NOMO-1 treated with dmso at 0.1 percent for 144 hours (cell line): ENCODE measurements around the gene GALNT7.
"Not testable (repeated sequence)": the region's sequence is repeated elsewhere in the genome, so short reads cannot be mapped to it uniquely, and the experiment has no call there.

Experiments
- DNase-seq: peaks from one replicate; lab custom pipeline; 2025; ENCODE audit not compliant: unreplicated experiment; lab: John Stamatoyannopoulos, UW

The GALNT7 gene

DNA sequence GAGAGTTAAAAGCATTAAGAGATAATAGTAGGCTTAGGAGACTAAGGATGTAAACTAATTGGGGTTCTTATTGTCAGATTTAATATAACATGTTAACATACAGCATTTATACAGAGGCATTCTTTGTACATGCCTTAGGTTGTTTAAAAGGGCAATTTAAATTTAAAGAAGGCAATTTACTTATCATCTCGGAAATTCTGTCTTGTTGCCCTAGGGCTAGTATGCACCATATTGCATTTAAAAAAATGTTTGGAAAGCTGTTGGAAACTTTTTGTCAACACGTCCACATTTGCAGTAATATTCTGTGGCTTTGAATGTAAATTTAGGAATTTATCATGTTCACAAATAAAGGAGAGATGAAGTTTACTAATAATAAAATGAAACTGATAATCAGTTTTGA, 25.5 kb downstream of the GALNT7 start:
- no peak for DNase-seq

DNA sequence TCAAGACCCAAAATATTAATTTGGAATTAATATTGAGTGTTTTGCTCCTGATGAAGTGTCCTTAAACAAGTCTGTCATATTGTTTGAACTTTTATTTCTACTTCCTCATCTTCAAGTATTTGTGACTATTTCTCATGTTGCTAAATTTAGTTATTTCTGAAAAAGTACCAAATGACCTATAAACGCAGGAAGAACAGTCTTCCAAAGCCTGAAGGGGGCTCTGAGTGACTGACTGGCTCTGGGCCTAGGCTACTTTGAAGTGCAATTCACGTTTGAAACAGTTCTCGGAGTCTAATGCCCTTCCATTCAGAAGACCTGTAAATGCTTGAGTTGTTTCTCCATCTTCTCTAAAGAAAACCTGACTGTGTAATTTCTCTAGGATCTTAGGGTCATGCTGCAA, 26.5 kb downstream of the GALNT7 start:
- DNase-seq, result peak; percentile 21

DNA sequence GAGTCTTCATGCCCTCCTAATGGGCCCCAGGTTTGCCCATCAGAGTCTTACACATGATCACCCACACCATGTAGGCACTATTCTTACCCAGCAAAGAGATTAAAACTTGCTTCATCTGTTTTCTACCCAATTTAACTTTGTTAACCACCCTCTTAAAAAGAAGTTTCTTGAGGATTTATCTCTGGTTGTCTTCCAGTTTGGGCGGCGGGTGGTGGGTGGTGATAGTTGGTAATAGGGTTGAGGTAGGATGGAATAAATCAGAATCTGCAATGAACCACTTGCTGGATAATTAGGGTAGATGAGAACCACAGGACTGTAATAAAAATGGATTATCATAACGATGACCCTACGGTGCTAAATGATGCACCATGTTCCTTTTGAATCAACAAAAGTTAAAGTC, 30.9 kb downstream of the GALNT7 start:
- DNase-seq, result no peak

DNA sequence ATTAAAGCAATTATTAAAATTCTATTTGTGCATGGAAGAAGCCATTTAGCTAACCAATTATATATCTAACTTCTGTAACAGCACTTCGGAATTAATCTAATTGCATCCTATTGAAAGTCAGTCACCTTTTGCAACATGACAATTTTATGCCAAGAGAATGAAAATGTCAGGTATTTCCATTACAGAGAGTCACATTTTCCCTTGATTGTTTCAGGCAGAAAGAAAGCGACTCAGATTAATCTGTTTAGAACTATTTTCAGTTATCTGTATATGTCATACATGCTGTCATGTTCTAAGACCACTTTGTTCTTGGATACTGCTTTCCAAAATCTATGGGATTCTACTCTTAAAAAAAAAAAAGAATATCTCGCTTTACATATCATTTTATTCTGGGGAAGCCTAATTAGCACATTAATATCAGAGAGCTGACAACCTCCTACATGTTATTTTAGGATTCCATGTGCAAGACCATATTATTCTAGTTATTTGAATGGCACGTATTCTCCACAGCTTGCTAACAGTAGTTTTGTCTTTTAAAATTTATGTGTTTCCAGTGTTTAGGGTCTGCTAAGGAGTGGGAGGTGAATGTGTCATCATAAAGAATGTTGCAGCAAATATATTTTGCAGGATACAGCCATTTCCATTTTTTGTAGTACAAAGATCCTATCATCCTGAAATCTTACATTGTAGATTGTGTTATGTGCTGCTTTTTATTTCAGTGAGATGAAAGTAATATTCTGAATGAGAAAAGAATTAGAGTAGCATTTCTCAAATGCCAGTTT, 31.7 kb downstream of the GALNT7 start:
- DNase-seq, result no peak

DNA sequence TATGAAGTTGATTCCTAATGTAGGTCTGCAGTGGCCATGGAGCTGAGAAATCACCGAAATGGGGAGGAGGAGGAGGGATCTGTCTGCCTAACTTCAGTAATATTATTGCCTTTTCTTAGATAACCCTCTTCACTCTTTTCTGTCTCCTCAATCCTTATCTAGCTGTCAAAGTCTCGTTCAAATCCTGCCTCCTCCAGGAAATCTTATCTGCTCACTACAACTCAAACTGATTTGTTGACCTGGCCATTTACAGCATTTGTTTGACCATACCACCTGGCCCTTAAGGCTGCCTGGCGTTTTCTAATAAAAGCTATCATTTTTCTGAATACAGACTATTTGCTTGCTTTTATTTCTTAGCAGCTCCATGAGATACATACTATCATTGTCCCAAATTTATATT, 33.8 kb downstream of the GALNT7 start:
- DNase-seq, result no peak

DNA sequence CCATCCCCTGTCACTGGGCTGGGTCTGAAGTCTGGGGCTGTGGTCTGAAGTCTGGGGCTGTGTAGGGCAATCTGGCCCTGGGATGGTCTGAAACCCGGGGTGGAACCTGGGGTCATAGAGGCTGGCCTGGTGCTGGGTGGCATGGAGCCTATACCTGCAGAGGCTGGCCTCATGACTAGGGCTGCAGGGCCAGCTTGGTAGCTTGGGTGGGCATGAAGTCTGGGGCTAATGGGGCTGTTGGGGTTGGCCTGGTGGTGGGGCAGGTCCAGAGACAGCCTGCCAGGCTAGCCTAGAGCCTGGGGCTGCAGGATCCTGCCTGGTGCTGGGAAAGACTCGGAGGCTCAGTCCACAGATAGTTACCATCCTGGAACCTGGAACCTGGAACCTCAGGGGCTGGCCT, 37.0 kb downstream of the GALNT7 start:
- DNase-seq, result no peak

DNA sequence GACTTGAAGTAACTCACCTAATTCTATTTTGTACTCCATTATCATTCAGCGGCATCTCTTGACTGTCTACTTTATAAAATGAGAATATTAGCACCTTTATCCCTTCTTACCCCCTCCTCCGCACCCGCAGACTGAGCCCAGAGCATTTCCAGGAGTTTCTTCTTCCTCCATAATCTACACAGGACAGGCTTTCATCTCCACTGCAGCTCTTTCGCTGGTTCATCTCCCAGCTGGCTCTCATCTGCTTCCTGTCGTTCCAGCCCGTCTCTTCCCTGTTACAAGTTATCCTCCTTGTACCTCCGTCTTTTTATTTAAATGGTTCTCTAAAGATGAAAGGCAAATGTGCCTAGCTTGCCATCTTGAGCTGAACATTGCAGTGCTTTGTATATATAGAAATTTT, 39.8 kb downstream of the GALNT7 start:
- DNase-seq, result no peak

DNA sequence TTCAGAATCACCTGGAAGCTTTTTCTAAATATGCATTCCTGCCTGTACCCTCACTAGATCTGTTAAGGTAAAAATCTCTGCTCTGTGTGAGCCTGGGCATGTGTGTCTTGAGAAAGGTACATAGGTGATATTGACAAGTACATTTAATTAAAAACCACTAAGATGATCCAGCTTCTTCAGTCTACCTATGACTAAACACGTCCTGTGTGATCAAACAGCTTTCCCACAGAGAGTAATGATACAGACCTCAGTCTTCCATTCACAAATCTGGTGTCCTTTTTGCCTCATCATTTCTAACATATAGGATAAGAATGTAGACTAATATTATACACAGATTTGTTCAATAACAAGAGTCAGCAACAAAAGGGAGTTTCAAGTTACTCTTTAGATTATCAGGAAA, 42.6 kb downstream of the GALNT7 start:
- DNase-seq, result no peak

DNA sequence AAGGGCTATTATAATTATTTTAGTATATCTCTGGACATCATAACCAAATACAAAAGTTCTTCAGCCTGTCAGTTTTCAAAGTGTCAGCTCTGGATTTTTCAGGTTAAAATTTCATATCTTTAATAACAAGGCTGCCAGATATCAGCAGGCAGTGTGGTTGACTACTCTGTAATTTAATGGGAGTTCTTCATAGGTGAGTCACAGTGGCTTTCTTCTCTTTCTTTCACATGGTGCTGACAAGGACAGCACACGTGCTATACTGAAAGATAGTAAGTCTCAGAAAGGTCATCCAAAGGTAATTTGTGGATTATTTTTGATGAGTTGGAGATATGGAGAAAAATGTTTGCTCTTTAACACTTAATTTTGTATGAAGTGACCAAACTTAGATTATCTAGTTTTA, 43.2 kb downstream of the GALNT7 start:
- DNase-seq, result no peak

DNA sequence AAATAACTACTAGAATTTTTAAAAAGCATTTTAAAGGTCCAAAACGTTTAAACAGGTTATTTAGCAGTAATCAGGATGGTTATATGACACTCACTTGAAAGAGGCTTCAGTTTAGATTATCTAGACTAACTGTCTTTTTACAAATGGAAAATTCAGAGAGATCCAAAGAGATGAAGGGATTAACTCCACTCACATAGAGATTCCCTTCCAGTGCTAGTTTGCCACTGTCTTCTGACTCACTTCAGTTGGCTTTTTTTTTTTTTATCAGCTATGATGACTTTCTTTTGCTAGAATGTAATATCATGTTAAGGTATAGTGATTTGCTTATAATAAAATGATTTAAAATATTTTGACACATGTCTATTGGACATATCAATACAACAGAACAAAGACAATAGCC, 43.8 kb downstream of the GALNT7 start:
- no peak for DNase-seq

DNA sequence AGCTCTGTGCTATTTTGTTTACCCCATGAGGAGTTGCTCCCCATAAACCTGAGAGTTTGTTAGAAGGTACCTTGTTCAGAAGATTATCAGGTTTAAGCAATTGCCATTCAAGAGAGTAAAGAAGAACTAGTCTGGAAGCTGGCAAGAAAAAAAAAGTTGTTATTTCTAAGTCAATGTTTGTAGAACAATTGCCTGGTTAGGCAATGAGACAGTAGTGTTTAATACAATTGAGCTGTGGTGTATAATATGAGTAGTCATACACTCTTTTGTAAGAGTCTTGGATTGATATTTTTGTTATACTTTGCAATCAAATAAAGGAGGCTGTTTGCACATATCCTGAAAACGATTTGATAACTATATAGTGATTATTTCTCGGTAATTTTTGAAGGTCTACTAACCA, 44.7 kb downstream of the GALNT7 start:
- DNase-seq, result no peak

DNA sequence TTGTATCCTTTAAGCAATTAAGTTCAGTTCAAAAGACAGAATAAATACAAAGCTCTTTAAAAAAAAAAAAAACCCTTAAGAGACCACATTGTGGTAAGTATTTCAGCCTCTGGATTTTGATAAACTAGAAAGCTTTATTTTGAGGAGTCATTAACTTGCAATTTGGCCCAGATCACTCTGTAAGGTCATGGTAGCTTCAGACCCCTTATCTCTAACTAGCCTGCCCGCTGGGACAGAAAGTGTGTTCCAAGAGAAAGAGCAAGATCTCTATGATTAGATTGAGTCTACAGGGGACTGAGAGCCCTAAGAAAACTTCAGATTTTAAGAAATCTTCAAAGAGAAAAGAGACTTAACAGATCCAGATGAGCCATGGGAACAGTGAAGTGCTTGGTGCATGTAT, 45.6 kb downstream of the GALNT7 start:
- DNase-seq, result no peak

DNA sequence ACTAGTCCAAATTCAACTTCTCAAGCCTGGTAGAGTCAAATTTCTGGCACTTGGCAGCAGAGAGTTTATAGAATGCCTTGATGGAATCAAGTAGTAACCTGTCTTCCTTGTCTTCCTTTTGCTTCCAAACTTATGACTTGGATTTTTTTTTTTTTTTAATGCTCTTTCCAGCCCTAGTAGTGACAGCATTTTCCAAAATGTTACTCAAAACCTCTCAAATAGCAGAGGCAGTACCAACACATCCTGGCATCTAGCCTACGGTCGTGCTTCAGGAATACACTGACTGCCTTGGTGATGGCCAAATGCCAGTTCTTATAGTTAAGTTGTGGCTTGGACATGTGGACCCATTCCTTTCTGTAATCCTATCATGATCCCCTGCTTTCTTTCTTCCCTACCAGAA, 46.0 kb downstream of the GALNT7 start:
- DNase-seq, result no peak

DNA sequence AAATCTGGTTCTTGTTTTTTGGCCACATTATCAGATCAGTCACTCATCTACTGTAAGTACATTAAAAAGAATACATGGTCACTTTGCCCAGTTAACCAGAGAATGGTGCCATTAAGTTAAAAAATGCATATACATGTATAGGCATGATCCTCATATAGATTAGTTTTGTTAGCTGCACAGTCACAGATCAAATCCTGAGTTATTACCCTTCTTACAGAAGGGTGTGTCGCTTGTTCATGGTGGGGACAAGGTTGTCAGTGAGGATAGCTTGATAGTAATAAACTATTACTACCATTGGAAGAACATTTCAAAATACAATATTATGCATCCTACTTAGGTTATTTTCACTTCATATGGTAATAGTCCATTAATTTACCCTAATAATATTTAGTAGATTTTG, 48.5 kb downstream of the GALNT7 start:
- no peak for DNase-seq

DNA sequence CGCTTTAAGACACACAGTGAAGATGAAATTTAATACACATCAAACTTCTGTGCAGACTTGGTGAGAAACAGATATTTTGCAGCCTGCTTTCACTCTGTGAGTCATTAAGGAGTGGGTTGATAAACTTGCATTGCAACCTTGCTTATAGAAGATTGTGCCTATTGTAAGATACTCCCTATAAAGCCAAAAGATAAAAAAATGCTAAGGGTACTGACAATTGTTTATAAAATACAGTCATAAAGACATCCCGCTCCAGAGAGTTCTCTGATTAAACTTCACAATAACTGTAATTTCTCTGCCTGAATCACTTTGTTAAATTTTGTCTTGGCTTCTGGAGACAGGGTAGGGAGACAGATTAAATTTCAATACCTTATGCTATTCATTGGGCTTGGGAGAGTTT, 49.1 kb downstream of the GALNT7 start:
- DNase-seq, result no peak

DNA sequence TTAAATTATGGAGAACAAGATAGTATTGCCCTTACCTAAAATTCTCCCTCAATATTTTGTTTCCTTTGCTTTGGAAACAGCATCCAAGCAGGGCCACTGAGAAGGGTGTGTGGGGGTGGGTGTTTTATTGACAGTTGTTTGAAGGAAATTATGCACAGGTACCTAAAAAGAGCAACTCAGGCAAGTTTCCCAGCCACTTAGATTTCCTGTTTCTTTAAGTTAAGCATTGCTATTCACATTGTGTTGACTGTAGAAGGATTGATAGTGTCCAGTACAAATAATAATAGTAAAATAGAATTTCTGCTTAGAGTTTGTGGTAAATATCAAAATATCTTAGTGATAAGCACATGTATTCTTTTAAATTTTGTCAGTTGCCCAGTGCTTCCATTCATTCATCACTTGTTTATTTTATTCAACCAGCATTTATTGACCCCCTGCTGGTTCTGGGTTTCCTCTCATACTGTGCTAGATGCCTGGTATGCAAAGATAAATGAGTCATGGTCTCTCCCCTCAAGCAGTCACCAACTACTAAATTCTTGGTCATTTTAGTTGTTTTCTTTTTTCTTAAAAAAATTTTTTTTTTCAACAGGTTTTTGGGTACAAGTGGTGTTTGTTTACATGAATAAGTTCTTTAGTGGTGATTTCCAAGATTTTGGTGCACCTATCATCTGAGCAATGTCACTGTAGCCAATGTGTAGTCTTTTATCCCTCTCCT, 50.0 kb downstream of the GALNT7 start:
- no peak for DNase-seq

DNA sequence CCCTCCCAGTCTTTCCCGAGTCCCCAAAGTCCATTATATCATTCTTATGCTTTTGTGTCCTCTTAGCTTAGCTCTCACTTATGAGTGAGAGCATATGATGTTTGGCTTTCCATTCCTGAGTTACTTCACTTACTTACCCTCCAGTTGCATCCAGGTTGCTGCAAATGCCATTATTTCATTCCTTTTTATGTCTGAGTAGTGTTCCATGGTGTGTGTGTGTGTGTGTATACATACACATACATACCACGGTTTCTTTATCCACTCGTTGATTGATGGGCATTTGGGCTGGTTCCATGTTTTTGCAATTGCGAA, 50.5 kb downstream of the GALNT7 start:
- DNase-seq, result not testable (repeated sequence)

DNA sequence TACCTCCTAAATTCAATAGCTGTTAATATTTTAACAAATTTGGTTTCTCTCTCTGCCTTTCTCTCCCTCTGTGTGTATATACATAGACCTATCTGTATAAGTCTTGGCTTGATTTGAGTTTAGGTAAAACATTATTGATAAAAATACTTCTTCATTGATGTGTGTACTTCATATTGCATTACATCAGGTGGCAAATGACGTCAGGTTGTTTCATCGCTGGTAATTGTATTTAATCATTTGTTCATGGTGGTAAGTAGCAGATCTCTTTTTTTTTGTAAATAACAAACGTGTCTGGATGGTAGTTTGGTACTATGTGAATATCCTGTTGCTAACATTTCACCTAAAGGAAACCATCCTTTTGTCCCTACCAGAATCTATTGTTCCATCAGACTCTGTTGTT, 55.1 kb downstream of the GALNT7 start:
- no peak for DNase-seq

DNA sequence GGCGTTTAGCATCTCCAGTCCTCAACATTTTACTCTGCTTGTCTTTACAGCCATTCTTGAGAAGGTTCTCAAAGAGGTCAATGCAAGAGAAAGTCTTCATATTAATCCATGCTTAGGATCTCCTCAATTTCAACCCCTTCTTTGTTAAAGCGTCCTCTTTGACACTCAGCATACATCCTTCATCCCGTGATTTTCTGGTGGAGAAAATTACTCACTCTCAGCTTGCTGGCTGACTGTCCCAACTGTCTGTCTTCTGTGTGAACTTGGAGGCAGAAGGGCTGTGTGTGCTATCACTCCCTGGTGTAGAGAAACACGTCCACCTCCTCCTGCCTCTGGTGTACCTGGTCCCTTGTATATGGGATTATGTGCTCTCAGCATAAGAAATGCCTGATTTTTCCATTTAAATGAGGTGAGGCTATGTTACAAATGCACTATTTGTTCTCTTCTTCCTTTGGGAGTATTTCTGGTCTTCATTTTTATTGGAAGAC, 57.8 kb downstream of the GALNT7 start:
- no peak for DNase-seq

DNA sequence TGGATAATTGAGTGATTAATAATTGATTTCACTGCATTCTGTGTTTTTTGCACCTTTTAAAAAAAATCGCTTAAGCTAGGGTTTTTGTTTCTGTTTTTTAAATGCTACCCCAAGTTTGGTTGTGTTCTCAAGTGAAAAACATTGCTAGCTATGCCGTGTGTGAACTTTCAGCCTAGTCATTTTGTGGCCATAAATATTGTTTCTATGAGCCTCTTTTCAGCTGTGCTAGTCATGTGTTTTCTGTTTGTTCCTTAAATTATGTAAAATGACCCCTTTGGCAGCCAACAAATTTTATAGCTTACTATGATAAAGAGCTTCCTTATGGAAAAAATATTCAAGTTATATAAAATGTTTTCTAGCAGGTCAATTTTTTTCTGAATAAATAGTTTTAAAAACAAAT, 59.1 kb downstream of the GALNT7 start:
- peak; percentile 5 for DNase-seq

DNA sequence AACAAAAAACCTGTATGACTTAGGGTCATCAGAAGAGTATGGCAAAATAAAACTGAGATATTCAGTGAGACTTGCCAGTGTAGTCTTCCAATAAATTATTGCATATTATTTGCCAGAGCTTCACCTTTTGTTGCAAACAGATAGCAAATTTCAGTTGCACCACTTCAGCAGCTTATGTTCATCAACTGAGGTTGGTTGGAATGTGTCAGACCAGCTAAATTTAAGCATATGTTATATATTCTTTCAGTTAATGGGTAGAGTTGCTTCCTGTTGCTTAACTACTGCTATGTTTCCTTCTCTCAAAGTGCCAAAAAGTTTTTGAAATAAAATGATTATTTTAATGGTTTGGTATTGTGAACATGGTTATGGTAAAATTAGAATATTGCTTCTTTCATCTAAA, 61.5 kb downstream of the GALNT7 start:
- peak; percentile 9 for DNase-seq

DNA sequence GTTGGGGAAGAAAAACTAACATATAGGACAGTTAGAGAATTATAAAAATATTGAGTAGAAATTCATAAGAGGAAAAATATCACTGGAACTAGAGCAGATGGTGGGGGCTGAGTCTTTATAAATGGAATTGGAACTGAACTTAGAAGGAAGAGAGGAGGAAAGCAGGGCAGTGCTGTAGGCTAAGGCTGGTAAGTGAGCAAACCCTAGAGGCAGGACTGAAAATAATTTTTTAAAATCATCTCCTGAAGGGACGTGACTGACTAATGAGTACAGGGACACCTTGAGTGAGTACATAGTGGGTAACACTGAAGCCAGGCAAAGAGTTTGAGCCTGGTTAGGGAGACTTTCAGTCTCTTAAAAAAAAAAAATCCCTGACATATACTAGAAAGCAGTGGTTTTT, 63.3 kb downstream of the GALNT7 start:
- DNase-seq, result peak; percentile 2

DNA sequence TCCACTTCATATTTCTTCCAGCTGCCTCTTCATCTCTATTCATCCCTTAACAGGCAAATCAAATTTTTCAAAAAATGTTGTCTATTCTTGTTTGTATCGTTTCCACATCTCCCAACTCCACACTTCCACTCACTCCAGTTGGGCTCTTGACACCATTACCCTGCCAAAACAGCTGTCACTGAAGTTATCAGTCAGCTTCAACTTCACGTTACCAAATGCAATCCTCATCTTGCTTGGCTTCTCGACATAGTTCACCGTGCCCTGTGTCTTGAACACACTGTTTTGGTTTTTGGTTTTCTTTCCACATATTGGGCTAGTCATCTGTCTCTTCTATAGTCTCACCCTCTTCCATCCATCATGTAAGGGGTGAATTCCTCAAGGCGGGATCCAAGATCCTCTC, 65.2 kb downstream of the GALNT7 start:
- no peak for DNase-seq
